ENCODE data around the gene CDC37L1.
"Not testable (repeated sequence)": the region's sequence is repeated elsewhere in the genome, so short reads cannot be mapped to it uniquely, and the experiment has no call there.

Gene CDC37L1

GRCh38 chr9:4679268-4680172 is at the start of gene CDC37L1:
Gene CDC37L1, plus strand, starts transcription at chr9:4679569. Its CDS starts 199 bp downstream, at chr9:4679768.
- peak; percentile 98 for DNase-seq

- no peak for DNase-seq
These were observed 48.5 kb upstream of the CDC37L1 start for GRCh38 chr9:4630836-4631235.

GRCh38 chr9:4638968-4639367 is 40.4 kb upstream of the CDC37L1 start:
- no peak for DNase-seq

GRCh38 chr9:4639420-4639819 is 39.9 kb upstream of the CDC37L1 start:
- DNase-seq = no peak

- DNase-seq = peak; percentile 30
These were observed 39.3 kb upstream of the CDC37L1 start for GRCh38 chr9:4640027-4640426.

GRCh38 chr9:4642351-4642750 is 37.0 kb upstream of the CDC37L1 start:
- DNase-seq = no peak

GRCh38 chr9:4654084-4654483 is 25.3 kb upstream of the CDC37L1 start:
- DNase-seq = no peak

- no peak for DNase-seq
These were observed 24.8 kb upstream of the CDC37L1 start for GRCh38 chr9:4654538-4654937.

- not testable (repeated sequence) for DNase-seq
These were observed 23.2 kb upstream of the CDC37L1 start for GRCh38 chr9:4656196-4656595.

- no peak for DNase-seq
These were observed 22.7 kb upstream of the CDC37L1 start for GRCh38 chr9:4656621-4657020.

- no peak for DNase-seq
These were observed 21.8 kb upstream of the CDC37L1 start for GRCh38 chr9:4657426-4658159.

GRCh38 chr9:4660665-4661064 is 18.7 kb upstream of the CDC37L1 start:
- not testable (repeated sequence) for DNase-seq

GRCh38 chr9:4661165-4661564 is 18.2 kb upstream of the CDC37L1 start:
- no peak for DNase-seq

- DNase-seq = no peak
These were observed 17.8 kb upstream of the CDC37L1 start for GRCh38 chr9:4661611-4662010.

GRCh38 chr9:4662108-4662988 is 17.0 kb upstream of the CDC37L1 start, which contains the start of gene PLPP6:
Gene PLPP6, plus strand, starts transcription at chr9:4662294. Its CDS starts 82 bp downstream, at chr9:4662376.
- DNase-seq = peak; percentile 86

GRCh38 chr9:4662989-4663792 is 16.2 kb upstream of the CDC37L1 start:
- no peak for DNase-seq

- DNase-seq = no peak
These were observed 15.4 kb upstream of the CDC37L1 start for GRCh38 chr9:4663956-4664355.

GRCh38 chr9:4665357-4665756 is 14.0 kb upstream of the CDC37L1 start:
- DNase-seq = no peak

- DNase-seq = peak; percentile 43
These were observed 13.2 kb upstream of the CDC37L1 start, which contains the start of gene SPATA6L for GRCh38 chr9:4666042-4666699. Gene SPATA6L, minus strand, starts transcription at chr9:4666480. Its CDS starts 230 bp downstream, at chr9:4666250.

GRCh38 chr9:4667681-4668080 is 11.7 kb upstream of the CDC37L1 start:
- DNase-seq = no peak

- no peak for DNase-seq
These were observed 10.8 kb upstream of the CDC37L1 start for GRCh38 chr9:4668604-4669003.
